ENCODE data around the gene RRBP1. TPM values are rescaled to one million over a fixed set of nuclear protein-coding genes. Genes with fewer than 3 reads are reported as not detected.

The RRBP1 gene
- total RNA-seq, 6 experiments from 2014 or later = 273 to 331 (median 317) TPM

DNA sequence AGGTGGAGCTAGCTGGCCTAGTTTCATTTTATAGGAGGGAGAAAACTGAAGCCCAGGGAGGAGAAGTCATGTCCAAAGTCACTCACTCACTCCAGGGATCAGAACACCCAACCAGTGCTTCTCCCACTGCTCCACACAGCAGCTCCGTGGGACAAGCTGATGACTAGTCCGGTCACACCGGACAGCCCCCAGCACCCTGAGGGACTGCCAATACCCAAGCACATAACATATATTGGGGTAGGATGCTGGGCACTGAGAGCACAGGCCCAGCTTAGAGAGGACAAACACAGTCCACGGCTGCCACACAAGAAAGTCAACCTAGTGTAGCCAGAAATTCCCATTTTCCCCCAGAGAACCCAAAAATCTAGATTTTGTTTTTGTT, 5.7 kb downstream of the RRBP1 start:
- H3K27me3 Mint-ChIP-seq (ENCODE audit: insufficient read depth) = no peaks in the 10 kb centered on the region
- no peak for DNase-seq
- H3K9me3 Mint-ChIP-seq = no peaks in the 10 kb centered on the region
- H3K27ac Mint-ChIP-seq = peak overlapping the region; percentile 81
- TF ChIP-seq, protein P1, sequence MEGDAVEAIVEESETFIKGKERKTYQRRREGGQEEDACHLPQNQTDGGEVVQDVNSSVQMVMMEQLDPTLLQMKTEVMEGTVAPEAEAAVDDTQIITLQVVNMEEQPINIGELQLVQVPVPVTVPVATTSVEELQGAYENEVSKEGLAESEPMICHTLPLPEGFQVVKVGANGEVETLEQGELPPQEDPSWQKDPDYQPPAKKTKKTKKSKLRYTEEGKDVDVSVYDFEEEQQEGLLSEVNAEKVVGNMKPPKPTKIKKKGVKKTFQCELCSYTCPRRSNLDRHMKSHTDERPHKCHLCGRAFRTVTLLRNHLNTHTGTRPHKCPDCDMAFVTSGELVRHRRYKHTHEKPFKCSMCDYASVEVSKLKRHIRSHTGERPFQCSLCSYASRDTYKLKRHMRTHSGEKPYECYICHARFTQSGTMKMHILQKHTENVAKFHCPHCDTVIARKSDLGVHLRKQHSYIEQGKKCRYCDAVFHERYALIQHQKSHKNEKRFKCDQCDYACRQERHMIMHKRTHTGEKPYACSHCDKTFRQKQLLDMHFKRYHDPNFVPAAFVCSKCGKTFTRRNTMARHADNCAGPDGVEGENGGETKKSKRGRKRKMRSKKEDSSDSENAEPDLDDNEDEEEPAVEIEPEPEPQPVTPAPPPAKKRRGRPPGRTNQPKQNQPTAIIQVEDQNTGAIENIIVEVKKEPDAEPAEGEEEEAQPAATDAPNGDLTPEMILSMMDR (IDR thresholded peaks at IDR 0.05) = no peak
- no peak overlapping the region; the same call in 1 of the 2 replicates for H3K4me3 Mint-ChIP-seq
- H3K4me1 Mint-ChIP-seq (ENCODE audit: low read depth) = peaks cover 87% of the 10 kb centered on the region
- H3K36me3 Mint-ChIP-seq (ENCODE audit: low read depth) = peaks cover 65% of the 10 kb centered on the region

DNA sequence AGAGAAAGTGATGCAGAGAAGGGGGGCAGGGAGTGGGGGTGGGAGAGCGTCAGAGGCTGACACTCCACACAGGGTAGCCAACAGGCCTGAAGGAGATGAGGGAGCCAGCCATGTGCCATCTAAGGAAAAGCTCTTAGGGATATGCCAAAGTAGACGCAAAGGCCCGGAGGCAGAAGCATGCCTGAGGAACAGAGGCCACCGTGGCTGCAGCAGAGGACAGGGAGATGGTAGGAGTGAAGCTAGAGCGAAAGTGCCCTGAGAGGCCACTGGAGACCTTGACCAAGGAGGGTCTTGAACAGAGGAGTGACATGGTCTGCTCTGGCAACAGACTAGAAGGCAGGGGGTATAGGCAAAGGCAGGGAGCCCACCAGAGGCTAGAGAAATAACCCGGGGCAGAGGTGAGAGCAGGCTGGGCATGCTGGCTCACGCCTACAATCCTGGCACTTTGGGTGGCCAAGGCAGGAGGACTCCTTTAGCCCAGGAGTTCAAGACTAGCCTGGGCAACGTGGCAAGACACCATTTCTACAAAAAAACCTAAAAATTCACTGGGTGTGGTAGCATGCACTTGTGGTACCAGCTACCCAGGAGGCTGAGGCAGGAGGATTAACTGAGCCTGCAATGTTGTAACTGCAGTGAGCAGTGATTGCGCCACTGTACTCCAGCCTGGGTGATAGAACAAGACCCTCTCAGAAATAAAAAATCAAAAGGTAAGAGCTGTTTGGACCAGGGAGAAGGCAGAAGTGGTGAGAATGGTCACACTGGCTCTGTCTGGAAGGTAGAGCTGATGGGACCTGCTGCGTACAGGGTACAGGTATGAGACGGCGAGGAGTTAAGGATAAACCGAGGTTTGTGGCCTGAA, 6.3 kb downstream of the RRBP1 start:
- no peaks in the 10 kb centered on the region for H3K9me3 Mint-ChIP-seq
- TF ChIP-seq, protein P1 (IDR thresholded peaks at IDR 0.05) = no peak
- H3K27me3 Mint-ChIP-seq (ENCODE audit: insufficient read depth) = no peaks in the 10 kb centered on the region; the same call in 1 of the 2 replicates
- peaks cover 93% of the 10 kb centered on the region for H3K4me1 Mint-ChIP-seq (ENCODE audit: low read depth)
- peaks cover 71% of the 10 kb centered on the region for H3K36me3 Mint-ChIP-seq (ENCODE audit: low read depth)
- H3K4me3 Mint-ChIP-seq = peak overlapping the region; percentile 11; the same call in 1 of the 2 replicates
- H3K27ac Mint-ChIP-seq = peak overlapping the region; percentile 81
- no peak for DNase-seq

DNA sequence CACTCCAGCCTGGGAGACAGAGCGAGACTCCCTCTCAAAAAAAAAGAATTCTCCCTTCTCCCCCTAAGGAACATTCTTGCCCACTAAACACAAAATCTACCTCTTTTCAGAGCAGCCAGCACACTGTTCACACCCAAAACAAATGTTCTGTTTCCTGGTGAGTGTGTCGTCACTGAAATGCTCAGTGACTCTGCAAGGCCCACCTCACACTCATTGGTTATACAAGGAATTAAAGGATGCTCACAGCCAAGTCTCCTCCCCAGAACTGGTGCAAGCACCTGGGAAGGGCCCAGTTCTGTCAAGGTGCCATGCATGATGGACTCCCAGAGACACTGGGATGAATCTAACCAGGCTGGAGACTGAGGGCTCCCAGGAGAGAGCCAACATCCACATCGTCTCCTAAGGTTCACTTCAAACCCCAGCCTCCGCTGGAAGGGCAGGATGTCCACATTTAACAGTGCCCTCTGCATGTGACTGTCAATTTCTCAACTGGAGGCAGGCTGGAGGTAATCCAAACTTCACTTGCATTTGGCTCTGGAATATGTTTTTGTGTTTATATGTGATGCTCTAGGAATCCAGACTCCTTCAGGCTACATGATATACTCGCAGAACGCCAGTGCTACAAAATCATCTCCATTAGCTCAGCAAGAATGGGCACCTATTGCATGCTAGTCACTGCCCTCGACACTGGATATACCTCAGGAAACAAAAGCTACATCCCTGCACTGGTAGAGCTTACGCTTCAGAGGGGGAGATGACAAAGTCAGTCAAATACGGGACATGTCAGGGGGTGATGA, 7.1 kb downstream of the RRBP1 start:
- H3K9me3 Mint-ChIP-seq = no peaks in the 10 kb centered on the region
- peaks cover 69% of the 10 kb centered on the region for H3K36me3 Mint-ChIP-seq (ENCODE audit: low read depth)
- TF ChIP-seq, protein P1 (IDR thresholded peaks at IDR 0.05) = no peak
- peak overlapping the region; percentile 81 for H3K27ac Mint-ChIP-seq
- peak overlapping the region; percentile 29; the same call in 1 of the 2 replicates for H3K4me3 Mint-ChIP-seq
- peaks cover 96% of the 10 kb centered on the region for H3K4me1 Mint-ChIP-seq (ENCODE audit: low read depth)
- peak; percentile 35 for DNase-seq
- H3K27me3 Mint-ChIP-seq (ENCODE audit: insufficient read depth) = no peaks in the 10 kb centered on the region; the same call in 1 of the 2 replicates

DNA sequence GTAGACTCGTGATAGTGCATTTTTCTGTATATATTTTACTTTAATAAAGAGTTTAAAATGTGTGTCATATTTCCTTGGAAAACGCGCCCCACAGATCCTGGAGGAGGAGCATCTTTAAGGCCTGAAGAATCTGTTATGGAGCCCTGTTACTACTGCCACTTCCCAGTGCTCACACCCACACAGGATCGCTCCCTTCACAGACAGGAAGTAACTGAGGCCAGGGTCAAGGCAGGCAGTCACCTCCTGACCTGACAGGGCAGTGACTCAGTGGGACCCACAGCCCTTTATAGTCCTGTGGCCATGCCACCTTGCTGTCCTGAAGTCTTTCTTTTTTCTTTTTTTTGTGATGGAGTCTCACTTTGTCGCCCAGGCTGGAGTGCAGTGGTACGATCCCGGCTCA, 9.0 kb downstream of the RRBP1 start:
- H3K4me1 Mint-ChIP-seq (ENCODE audit: low read depth) = peaks cover 95% of the 10 kb centered on the region
- no peak for DNase-seq
- no peak overlapping the region for H3K4me3 Mint-ChIP-seq
- no peak overlapping the region; the same call in 1 of the 2 replicates for H3K27ac Mint-ChIP-seq
- peaks cover 1% of the 10 kb centered on the region for H3K27me3 Mint-ChIP-seq (ENCODE audit: insufficient read depth)
- no peaks in the 10 kb centered on the region for H3K9me3 Mint-ChIP-seq
- H3K36me3 Mint-ChIP-seq (ENCODE audit: low read depth) = peaks cover 73% of the 10 kb centered on the region
- TF ChIP-seq, protein P1 (IDR thresholded peaks at IDR 0.05) = no peak

DNA sequence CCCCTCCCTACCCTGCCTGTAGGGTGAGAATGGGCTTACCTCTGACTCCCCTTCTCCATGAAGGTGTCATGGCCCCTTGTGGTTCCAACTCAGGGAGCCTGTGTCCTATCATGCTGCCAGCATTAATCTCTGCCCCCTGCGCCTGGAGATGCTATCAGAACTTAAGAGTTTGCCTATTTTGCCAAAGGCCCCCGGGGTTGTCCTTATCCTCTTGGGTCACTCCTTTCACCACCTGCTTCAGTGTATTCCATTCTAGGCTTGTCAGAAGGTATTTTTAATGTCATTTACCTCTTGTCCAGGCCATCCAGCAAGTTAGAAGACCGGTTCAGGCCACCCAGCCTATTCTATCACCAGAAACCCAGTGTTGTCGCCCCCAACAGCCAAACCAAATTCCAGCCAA, 10.5 kb downstream of the RRBP1 start:
- TF ChIP-seq, protein P1 (IDR thresholded peaks at IDR 0.05) = no peak
- H3K4me1 Mint-ChIP-seq (ENCODE audit: low read depth) = peaks cover 95% of the 10 kb centered on the region
- no peak for DNase-seq

More for the DNA sequence above, 10.5 kb downstream of the RRBP1 start:
- Mint-ChIP-seq H3K4me3 (no peak overlapping the region; the same call in 1 of the 2 replicates), H3K9me3 (no peaks in the 10 kb centered on the region), H3K36me3 (ENCODE audit: low read depth) (peaks cover 78% of the 10 kb centered on the region), H3K27me3 (ENCODE audit: insufficient read depth) (peaks cover 1% of the 10 kb centered on the region), H3K27ac (peak overlapping the region; percentile 25; the same call in 1 of the 2 replicates)

Measured in HFFc6 (cell line).